ENCODE results near the gene CFDP1. TPM values are rescaled to one million over a fixed set of nuclear protein-coding genes. Genes with fewer than 3 reads are reported as not detected.

The CFDP1 gene
- total RNA-seq, 1 donor, result 41.3 TPM

GRCh38 chr16:75289189-75289588 lies 144.1 kb downstream of the CFDP1 start:
- Histone ChIP-seq H3K27ac (ENCODE audit: low read depth, low read length) (no peak overlapping the region), H3K36me3 (ENCODE audit: insufficient read depth, low read length) (peaks cover 27% of the 10 kb centered on the region), H3K4me1 (ENCODE audit: insufficient read depth, low read length) (no peaks in the 10 kb centered on the region), H3K4me2 (ENCODE audit: insufficient read depth, low read length) (no peak overlapping the region), H4K20me1 (ENCODE audit: insufficient read depth, low read length) (no peaks in the 10 kb centered on the region), H3K4me3 (ENCODE audit: insufficient read depth, low read length) (no peak overlapping the region), H3K79me2 (ENCODE audit: insufficient read depth, low read length) (no peaks in the 10 kb centered on the region), H3K9me3 (ENCODE audit: low read depth, low read length) (no peaks in the 10 kb centered on the region), H3K27me3 (ENCODE audit: insufficient read depth, low read length) (no peaks in the 10 kb centered on the region), H2AFZ (ENCODE audit: low read length) (no peak overlapping the region)
- TF ChIP-seq CTCF (IDR thresholded peaks at IDR 0.05; ENCODE audit: extremely low read depth, low read depth, low read length), result no peak
- no peak for DNase-seq (ENCODE audit: insufficient read length, low spot score, missing footprints)

GRCh38 chr16:75288596-75289120 lies 144.6 kb downstream of the CFDP1 start:
- Histone ChIP-seq H3K36me3 (ENCODE audit: insufficient read depth, low read length) (peaks cover 23% of the 10 kb centered on the region), H3K9me3 (ENCODE audit: low read depth, low read length) (no peaks in the 10 kb centered on the region), H3K4me2 (ENCODE audit: insufficient read depth, low read length) (no peak overlapping the region), H3K27ac (ENCODE audit: low read depth, low read length) (no peak overlapping the region), H3K4me1 (ENCODE audit: insufficient read depth, low read length) (no peaks in the 10 kb centered on the region), H4K20me1 (ENCODE audit: insufficient read depth, low read length) (no peaks in the 10 kb centered on the region), H3K27me3 (ENCODE audit: insufficient read depth, low read length) (no peaks in the 10 kb centered on the region), H2AFZ (ENCODE audit: low read length) (no peak overlapping the region), H3K4me3 (ENCODE audit: insufficient read depth, low read length) (no peak overlapping the region), H3K79me2 (ENCODE audit: insufficient read depth, low read length) (no peaks in the 10 kb centered on the region)
- no peak for TF ChIP-seq CTCF (IDR thresholded peaks at IDR 0.05; ENCODE audit: extremely low read depth, low read depth, low read length)
- DNase-seq (ENCODE audit: insufficient read length, low spot score, missing footprints), result no peak

GRCh38 chr16:75288181-75288580 lies 145.1 kb downstream of the CFDP1 start:
- Histone ChIP-seq H3K79me2 (ENCODE audit: insufficient read depth, low read length) (no peaks in the 10 kb centered on the region), H3K9me3 (ENCODE audit: low read depth, low read length) (no peaks in the 10 kb centered on the region), H3K4me1 (ENCODE audit: insufficient read depth, low read length) (no peaks in the 10 kb centered on the region), H4K20me1 (ENCODE audit: insufficient read depth, low read length) (no peaks in the 10 kb centered on the region), H3K4me2 (ENCODE audit: insufficient read depth, low read length) (no peak overlapping the region), H3K36me3 (ENCODE audit: insufficient read depth, low read length) (peaks cover 18% of the 10 kb centered on the region), H3K4me3 (ENCODE audit: insufficient read depth, low read length) (no peak overlapping the region), H3K27me3 (ENCODE audit: insufficient read depth, low read length) (no peaks in the 10 kb centered on the region), H3K27ac (ENCODE audit: low read depth, low read length) (no peak overlapping the region), H2AFZ (ENCODE audit: low read length) (no peak overlapping the region)
- DNase-seq (ENCODE audit: insufficient read length, low spot score, missing footprints), result no peak
- no peak for TF ChIP-seq CTCF (IDR thresholded peaks at IDR 0.05; ENCODE audit: extremely low read depth, low read depth, low read length)

GRCh38 chr16:75287708-75288107 lies 145.6 kb downstream of the CFDP1 start:
- H3K4me1 ChIP-seq (ENCODE audit: insufficient read depth, low read length), result no peaks in the 10 kb centered on the region
- TF ChIP-seq CTCF (IDR thresholded peaks at IDR 0.05; ENCODE audit: extremely low read depth, low read depth, low read length), result no peak
- H3K27ac ChIP-seq (ENCODE audit: low read depth, low read length), result no peak overlapping the region
- DNase-seq (ENCODE audit: insufficient read length, low spot score, missing footprints), result no peak
- no peaks in the 10 kb centered on the region for H3K27me3 ChIP-seq (ENCODE audit: insufficient read depth, low read length)
- no peak overlapping the region for H2AFZ ChIP-seq (ENCODE audit: low read length)
- H3K4me2 ChIP-seq (ENCODE audit: insufficient read depth, low read length), result no peak overlapping the region
- no peaks in the 10 kb centered on the region for H3K79me2 ChIP-seq (ENCODE audit: insufficient read depth, low read length)
- no peaks in the 10 kb centered on the region for H4K20me1 ChIP-seq (ENCODE audit: insufficient read depth, low read length)
- H3K9me3 ChIP-seq (ENCODE audit: low read depth, low read length), result no peaks in the 10 kb centered on the region
- peaks cover 14% of the 10 kb centered on the region for H3K36me3 ChIP-seq (ENCODE audit: insufficient read depth, low read length)
- H3K4me3 ChIP-seq (ENCODE audit: insufficient read depth, low read length), result no peak overlapping the region

Measured in osteoblast (primary cell).